OCI-LY3 (cell line): Measurements from ENCODE around the gene GUCY1A2.
"Not testable (repeated sequence)": the region's sequence is repeated elsewhere in the genome, so short reads cannot be mapped to it uniquely, and the experiment has no call there.

Experiments used
- H2AFZ ChIP-seq: fragments of 200-600, 300-600 bp; shearing (Covaris generic); 2 replicates; pipeline ENCODE4 v1.6.0; 2014; ENCODE audit warnings: antibody characterized with exemption, low read depth, low read length
- H3K27ac ChIP-seq: fragments of 200-600, 300-600 bp; sonication (generic); 2 replicates; pipeline ENCODE4 v1.5.1; 2014; ENCODE audit warnings: mild to moderate bottlenecking, low read length, moderate library complexity, mixed read lengths
- H3K27me3 ChIP-seq: fragments of 200-600, 300-600 bp; sonication (generic); 2 replicates; pipeline ENCODE4 v1.6.1; 2014; ENCODE audit warnings: low read depth, low read length, mixed read lengths
- H3K36me3 ChIP-seq: fragments of 200-600, 300-600 bp; sonication (generic); replicated peaks from 2 replicates; pipeline ENCODE3; 2014; ENCODE audit warnings: low read depth, low read length, mixed read lengths
- H3K4me1 ChIP-seq: fragments of 300-600, 200-600 bp; sonication (generic); 2 replicates; pipeline ENCODE4 v1.6.1; 2014; ENCODE audit warnings: low read length, mixed read lengths
- H3K4me2 ChIP-seq: fragments of 200-600, 300-600 bp; sonication (generic); 2 replicates; pipeline ENCODE4 v1.6.1; 2014; ENCODE audit warnings: low read length, mixed read lengths
- H3K4me3 ChIP-seq: fragments of 300-600, 200-600 bp; sonication (generic); 2 replicates; pipeline ENCODE4 v1.5.1; 2014; ENCODE audit warnings: antibody characterized with exemption, mild to moderate bottlenecking, low read length, moderate library complexity
- H3K79me2 ChIP-seq: fragments of 300-600, 200-600 bp; shearing (Covaris generic); 2 replicates; pipeline ENCODE4 v1.6.1; 2014; ENCODE audit warnings: mild to moderate bottlenecking, low read length, mixed read lengths
- H3K9ac ChIP-seq: fragments of 300-600, 200-600 bp; shearing (Covaris generic); 2 replicates; pipeline ENCODE4 v1.6.0; 2014; ENCODE audit warnings: mild to moderate bottlenecking, low read length, moderate library complexity
- H3K9me3 ChIP-seq: fragments of 200-600, 300-600 bp; shearing (Covaris generic); 2 replicates; pipeline ENCODE4 v1.6.1; 2014; ENCODE audit warnings: low read length, mixed read lengths; ENCODE audit not compliant: insufficient read depth
- H4K20me1 ChIP-seq: fragments of 200-600, 300-600 bp; sonication (generic); 2 replicates; pipeline ENCODE4 v1.6.1; 2016; ENCODE audit warnings: low read length, mixed read lengths; ENCODE audit not compliant: insufficient read depth
- CTCF ChIP-seq: fragments of 200-600, 300-600 bp; sonication (generic); IDR thresholded peaks from 2 replicates; pipeline ENCODE4 v1.5.1; 2014; ENCODE audit warnings: antibody characterized with exemption, low read length, low read depth
- EZH2phosphoT487 ChIP-seq: fragments of 200-600 bp; shearing (Covaris generic); IDR thresholded peaks from 2 replicates; pipeline ENCODE4 v1.6.1; 2018; ENCODE audit warnings: antibody characterized with exemption, mixed run types, low read depth

Gene GUCY1A2

GRCh38 chr11:106834567-106834966 is 183.7 kb downstream of the GUCY1A2 start:
- Histone ChIP-seq H3K27ac (no peak overlapping the region), H4K20me1 (no peaks in the 10 kb centered on the region), H3K36me3 (no peaks in the 10 kb centered on the region), H3K4me1 (no peaks in the 10 kb centered on the region), H3K4me3 (no peak overlapping the region), H3K9ac (no peak overlapping the region), H3K4me2 (no peak overlapping the region), H3K9me3 (no peaks in the 10 kb centered on the region), H3K79me2 (no peaks in the 10 kb centered on the region), H2AFZ (no peak overlapping the region), H3K27me3 (no peaks in the 10 kb centered on the region)
- no peak for TF ChIP-seq CTCF
- no peak for TF ChIP-seq EZH2phosphoT487

GRCh38 chr11:106828976-106829375 is 189.3 kb downstream of the GUCY1A2 start:
- Histone ChIP-seq H3K27me3 (no peaks in the 10 kb centered on the region), H3K36me3 (no peaks in the 10 kb centered on the region), H3K9me3 (no peaks in the 10 kb centered on the region), H2AFZ (no peak overlapping the region), H3K4me2 (no peak overlapping the region), H3K4me3 (no peak overlapping the region), H3K9ac (no peak overlapping the region), H4K20me1 (no peaks in the 10 kb centered on the region), H3K27ac (no peak overlapping the region), H3K79me2 (no peaks in the 10 kb centered on the region), H3K4me1 (no peaks in the 10 kb centered on the region)
- TF ChIP-seq CTCF (no peak), EZH2phosphoT487 (no peak)

GRCh38 chr11:106828576-106828975 is 189.7 kb downstream of the GUCY1A2 start:
- no peaks in the 10 kb centered on the region for H3K79me2 ChIP-seq
- TF ChIP-seq CTCF (no peak), EZH2phosphoT487 (no peak)
- no peak overlapping the region for H3K4me2 ChIP-seq
- H3K9ac ChIP-seq: no peak overlapping the region
- no peaks in the 10 kb centered on the region for H3K27me3 ChIP-seq
- no peaks in the 10 kb centered on the region for H3K4me1 ChIP-seq
- no peaks in the 10 kb centered on the region for H3K9me3 ChIP-seq
- H3K36me3 ChIP-seq: no peaks in the 10 kb centered on the region
- no peak overlapping the region for H3K27ac ChIP-seq
- H2AFZ ChIP-seq: no peak overlapping the region
- no peaks in the 10 kb centered on the region for H4K20me1 ChIP-seq
- no peak overlapping the region for H3K4me3 ChIP-seq

- TF ChIP-seq EZH2phosphoT487 (no peak), CTCF (no peak)
- Histone ChIP-seq H3K36me3 (no peaks in the 10 kb centered on the region), H2AFZ (no peak overlapping the region), H3K27me3 (no peaks in the 10 kb centered on the region), H3K27ac (no peak overlapping the region), H3K9me3 (no peaks in the 10 kb centered on the region), H3K4me2 (no peak overlapping the region), H4K20me1 (no peaks in the 10 kb centered on the region), H3K79me2 (no peaks in the 10 kb centered on the region), H3K9ac (no peak overlapping the region), H3K4me3 (no peak overlapping the region), H3K4me1 (no peaks in the 10 kb centered on the region)
These were observed 190.6 kb downstream of the GUCY1A2 start for GRCh38 chr11:106827687-106828086.

- H3K9me3 ChIP-seq, H3K27ac ChIP-seq, H3K27me3 ChIP-seq, H3K4me1 ChIP-seq, H3K36me3 ChIP-seq, H3K4me2 ChIP-seq, H3K9ac ChIP-seq, H3K79me2 ChIP-seq, H3K4me3 ChIP-seq, H2AFZ ChIP-seq, H4K20me1 ChIP-seq: not testable (repeated sequence)
These were observed 191.7 kb downstream of the GUCY1A2 start for GRCh38 chr11:106826558-106826957.
